Naive B cell (primary cell): ENCODE measurements around the gene LPIN2. TPM values are rescaled to one million over a fixed set of nuclear protein-coding genes. Genes with fewer than 3 reads are reported as not detected.
"Not testable (repeated sequence)": the region's sequence is repeated elsewhere in the genome, so short reads cannot be mapped to it uniquely, and the experiment has no call there.

ENCODE experiments used
- ATAC-seq, 2 donors: fragments of 150-1000 bp; cut with Tn5 transposase; 2 replicates each; pipeline ENCODE4 v1.10.0; 2021; ENCODE audit warnings: low read depth in 2 of 2, mild to moderate bottlenecking in 2 of 2, moderate library complexity in 2 of 2
- DNase-seq: peaks from one replicate; pipeline ENCODE4 v3.0.0; 2022
- H3K27ac Mint-ChIP-seq, 6 donors: one replicate each; pipeline ENCODE4 v1.8.0; 2020 to 2022; ENCODE audit warnings: mild to moderate bottlenecking in 6 of 6, mixed read lengths in 6 of 6, moderate library complexity in 5 of 6, inconsistent platforms in 2 of 6
- H3K27me3 Mint-ChIP-seq, 3 donors: one replicate each; pipeline ENCODE4 v1.8.0; 2021 to 2022; ENCODE audit warnings: mixed read lengths in 3 of 3, mild to moderate bottlenecking in 1 of 3
- H3K36me3 Mint-ChIP-seq, 2 donors: one replicate each; pipeline ENCODE4 v1.8.0; 2020 to 2022; ENCODE audit warnings: mixed read lengths in 2 of 2, inconsistent platforms in 1 of 2, mild to moderate bottlenecking in 1 of 2
- H3K4me1 Mint-ChIP-seq, 3 donors: one replicate each; pipeline ENCODE4 v1.8.0; 2020 to 2022; ENCODE audit warnings: mixed read lengths in 3 of 3, inconsistent platforms in 1 of 3, mild to moderate bottlenecking in 1 of 3, moderate library complexity in 1 of 3
- H3K4me3 Mint-ChIP-seq, 8 donors: one replicate each; pipeline ENCODE4 v1.8.0; 2020 to 2022; ENCODE audit warnings: mild to moderate bottlenecking in 8 of 8, mixed read lengths in 8 of 8, moderate library complexity in 8 of 8, inconsistent platforms in 2 of 8
- H3K9me3 Mint-ChIP-seq, 7 donors: one replicate each; pipeline ENCODE4 v1.8.0; 2020 to 2022; ENCODE audit warnings: mixed read lengths in 7 of 7, mild to moderate bottlenecking in 5 of 7, inconsistent platforms in 2 of 7, moderate library complexity in 1 of 7
- polyA plus RNA-seq, 6 donors: library from polyadenylated mRNA; unstranded; fragments of 300-500 nt; fragmentation: Illumina TruSeq; gene quantifications; one replicate each; pipeline ENCODE4 v1.2.3, GENCODE V29; 2021; ENCODE audit warnings: low read depth in 6 of 6

Gene LPIN2
- polyA plus RNA-seq, 6 donors from 2014 or later, result 1.6 to 15.4 (median 8.1) TPM

- H3K36me3 Mint-ChIP-seq, result no peaks in the 10 kb centered on the region
- ATAC-seq (no peak), DNase-seq (no peak)
- H3K9me3 Mint-ChIP-seq, result no peaks in the 10 kb centered on the region
- no peaks in the 10 kb centered on the region for H3K27me3 Mint-ChIP-seq
- no peak overlapping the region for H3K4me3 Mint-ChIP-seq
- peaks cover 11 to 13% (median 13%) of the 10 kb centered on the region in 3 donors for H3K4me1 Mint-ChIP-seq
- H3K27ac Mint-ChIP-seq, result peak overlapping the region in 3 of 6 donors; percentile 1 to 7 (median 2)
These were observed 27.2 kb upstream of the LPIN2 start for GRCh38 chr18:3040173-3040572.

DNA sequence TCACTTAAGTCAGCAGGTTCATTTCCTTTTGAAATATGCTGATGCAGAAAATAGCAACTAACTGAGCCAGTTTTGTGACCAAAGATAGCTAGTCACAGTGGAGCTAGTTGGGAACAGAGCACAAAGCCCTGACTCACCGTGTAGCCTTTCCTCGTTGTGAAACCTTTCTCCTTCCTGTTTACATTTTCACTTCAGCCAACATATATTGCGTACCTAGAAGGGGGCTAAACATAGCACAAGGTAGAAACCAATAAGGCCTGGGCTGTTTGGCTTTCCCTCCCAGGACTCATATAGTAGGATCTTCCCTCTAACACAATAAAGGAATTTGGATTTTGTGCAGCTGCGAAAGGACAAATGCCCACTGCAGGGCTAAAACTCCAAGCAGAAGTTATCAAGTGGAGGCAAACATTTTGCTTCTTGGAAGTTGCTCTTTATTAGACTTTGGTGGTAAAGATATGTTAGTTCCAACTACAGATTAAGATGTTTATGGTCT lies 24.5 kb upstream of the LPIN2 start:
- Mint-ChIP-seq H3K4me3 (peak overlapping the region in 2 of 8 donors; percentile 12 to 26), H3K27ac (peak overlapping the region in 2 of 6 donors; percentile 14 to 44)
- no peak for DNase-seq

GRCh38 chr18:3036108-3036507 lies 23.2 kb upstream of the LPIN2 start:
- H3K4me3 Mint-ChIP-seq, result no peak overlapping the region
- H3K27ac Mint-ChIP-seq, result no peak overlapping the region
- H3K4me1 Mint-ChIP-seq, result peaks cover 6 to 14% (median 8%) of the 10 kb centered on the region in 3 donors
- ATAC-seq, result no peak
- peaks cover 0 to 2% (median 0%) of the 10 kb centered on the region in 7 donors for H3K9me3 Mint-ChIP-seq
- H3K27me3 Mint-ChIP-seq, result no peaks in the 10 kb centered on the region
- DNase-seq, result no peak
- no peaks in the 10 kb centered on the region for H3K36me3 Mint-ChIP-seq

More for the DNA sequence above, 24.5 kb upstream of the LPIN2 start:
- peaks cover 6 to 9% (median 8%) of the 10 kb centered on the region in 3 donors for H3K4me1 Mint-ChIP-seq
- H3K9me3 Mint-ChIP-seq, result no peaks in the 10 kb centered on the region
- peak; percentile 82 for ATAC-seq
- no peaks in the 10 kb centered on the region for H3K36me3 Mint-ChIP-seq
- H3K27me3 Mint-ChIP-seq, result no peaks in the 10 kb centered on the region

DNA sequence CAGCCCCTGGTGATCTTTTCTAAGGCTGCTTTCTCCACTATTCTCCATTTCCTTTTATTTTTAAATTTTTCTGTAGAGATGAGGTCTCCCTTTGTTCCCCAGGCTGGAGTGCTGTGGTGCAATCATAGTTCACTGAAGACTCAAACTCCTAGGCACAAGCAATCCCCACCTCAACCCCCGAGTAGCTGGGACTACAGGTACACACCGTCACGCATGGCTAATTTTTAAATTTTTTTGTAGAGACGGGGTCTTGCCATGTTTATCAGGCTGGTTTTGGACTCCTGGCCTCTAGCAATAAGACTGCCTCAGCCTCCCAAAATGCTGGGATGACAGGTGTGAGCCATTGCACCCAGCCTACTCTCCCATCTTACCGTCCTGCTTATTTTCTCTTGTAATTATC lies 22.7 kb upstream of the LPIN2 start:
- no peak overlapping the region for H3K27ac Mint-ChIP-seq
- DNase-seq (no peak), ATAC-seq (no peak)
- H3K9me3 Mint-ChIP-seq, result peaks cover 0 to 2% (median 0%) of the 10 kb centered on the region in 7 donors
- H3K4me1 Mint-ChIP-seq, result peaks cover 6 to 14% (median 8%) of the 10 kb centered on the region in 3 donors
- peak overlapping the region in 1 of 8 donors; percentile 37 for H3K4me3 Mint-ChIP-seq
- no peaks in the 10 kb centered on the region for H3K27me3 Mint-ChIP-seq
- H3K36me3 Mint-ChIP-seq, result no peaks in the 10 kb centered on the region

GRCh38 chr18:3032721-3033120 lies 19.8 kb upstream of the LPIN2 start:
- Mint-ChIP-seq H3K4me3 (no peak overlapping the region), H3K27me3 (no peaks in the 10 kb centered on the region), H3K4me1 (peaks cover 5 to 10% (median 6%) of the 10 kb centered on the region in 3 donors), H3K27ac (peak overlapping the region in 2 of 6 donors; percentile 18 to 63), H3K9me3 (peaks cover 0 to 2% (median 0%) of the 10 kb centered on the region in 7 donors), H3K36me3 (no peaks in the 10 kb centered on the region)
- DNase-seq (no peak), ATAC-seq (no peak)

DNA sequence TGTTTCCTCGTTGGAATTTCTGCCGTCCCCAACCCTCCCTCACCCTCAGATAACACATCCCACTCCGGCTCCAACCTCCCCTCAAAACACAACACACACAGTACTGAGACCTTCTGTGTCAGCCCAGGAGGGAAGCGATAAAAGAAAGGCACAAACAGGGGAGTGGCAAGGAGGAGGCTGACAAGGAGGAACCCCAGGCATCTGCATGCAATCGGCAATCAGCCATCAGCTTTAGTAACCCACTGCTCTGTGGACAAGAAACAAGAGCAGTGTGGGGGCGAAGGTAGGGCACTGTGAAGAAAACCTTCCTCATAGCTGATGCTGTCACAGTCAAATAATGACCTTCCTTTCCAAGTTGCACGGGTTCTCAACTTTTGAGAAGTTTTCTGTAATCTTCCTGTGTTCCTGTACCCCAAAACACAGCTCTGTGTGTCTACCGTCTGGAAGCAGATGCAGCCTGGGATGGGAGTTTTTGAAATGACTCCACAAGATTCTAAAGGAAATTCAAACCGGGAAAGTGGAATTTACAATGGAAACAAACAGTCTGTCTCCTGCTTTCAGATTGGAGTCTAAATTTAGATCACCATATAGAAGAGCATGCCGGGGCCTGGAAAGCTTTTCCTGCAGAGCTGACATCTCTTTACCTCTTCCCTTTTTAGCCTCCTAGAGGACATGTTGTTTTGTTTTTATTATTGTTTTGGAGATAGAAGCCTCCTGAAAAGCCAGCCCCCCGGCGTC lies 16.4 kb upstream of the LPIN2 start:
- Mint-ChIP-seq H3K27me3 (no peaks in the 10 kb centered on the region), H3K36me3 (no peaks in the 10 kb centered on the region), H3K4me3 (no peak overlapping the region), H3K4me1 (peaks cover 0 to 5% (median 0%) of the 10 kb centered on the region in 3 donors), H3K9me3 (peaks cover 0 to 2% (median 0%) of the 10 kb centered on the region in 7 donors), H3K27ac (peak overlapping the region in 2 of 6 donors; percentile 7 to 9)
- no peak for ATAC-seq
- DNase-seq, result no peak

DNA sequence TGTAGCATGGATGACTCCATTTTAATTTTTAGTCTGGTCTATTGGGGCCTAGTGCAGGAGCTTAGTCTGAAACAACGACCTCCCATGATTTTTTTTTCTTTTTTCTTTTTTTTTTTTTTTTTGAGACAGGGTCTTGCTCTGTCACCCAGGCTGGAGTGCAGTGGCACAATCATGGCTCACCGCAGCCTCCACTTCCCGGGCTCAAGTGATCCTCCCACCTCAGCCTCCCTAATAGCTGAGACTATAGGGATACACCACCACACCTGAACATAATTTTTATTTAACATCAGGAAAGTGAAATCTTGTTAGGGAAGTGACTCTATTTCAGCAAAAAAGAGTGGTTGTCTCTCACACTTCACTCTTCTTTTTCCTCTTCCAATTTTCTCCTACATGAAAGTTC lies 15.2 kb upstream of the LPIN2 start:
- H3K27me3 Mint-ChIP-seq, H3K4me3 Mint-ChIP-seq, ATAC-seq, DNase-seq, H3K9me3 Mint-ChIP-seq, H3K36me3 Mint-ChIP-seq, H3K4me1 Mint-ChIP-seq: not testable (repeated sequence)
- H3K27ac Mint-ChIP-seq, result peak overlapping the region in 1 of 6 donors; percentile 41

DNA sequence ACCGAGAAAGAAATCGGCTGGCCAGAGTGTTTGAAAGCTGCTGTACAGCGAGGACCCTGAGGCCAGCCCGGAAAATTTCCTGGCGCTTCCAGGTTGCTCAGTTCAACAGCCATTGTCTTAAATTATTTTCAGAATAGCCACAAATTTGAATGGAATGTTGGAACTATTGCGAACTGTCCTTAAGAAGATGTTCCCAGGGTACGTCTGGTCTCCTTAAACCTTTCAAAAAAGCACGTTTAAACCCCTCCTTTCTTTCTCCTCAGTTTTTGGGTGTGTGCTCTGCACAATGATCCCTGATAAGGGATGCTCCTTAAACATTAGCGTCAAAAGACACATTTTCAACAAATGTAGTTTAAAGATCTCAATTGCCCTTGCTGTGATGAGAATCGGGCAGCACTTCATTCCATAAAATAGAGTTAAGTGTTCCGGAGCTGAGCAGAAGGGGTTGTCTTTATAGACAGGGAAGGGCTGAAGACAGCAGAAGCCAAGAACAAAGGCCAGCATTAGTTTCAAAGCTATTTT lies 14.5 kb upstream of the LPIN2 start:
- no peak for ATAC-seq
- Mint-ChIP-seq H3K9me3 (peaks cover 0 to 5% (median 0%) of the 10 kb centered on the region in 7 donors), H3K27me3 (no peaks in the 10 kb centered on the region), H3K27ac (no peak overlapping the region), H3K4me1 (peaks cover 0 to 5% (median 0%) of the 10 kb centered on the region in 3 donors), H3K4me3 (no peak overlapping the region), H3K36me3 (no peaks in the 10 kb centered on the region)
- DNase-seq, result no peak

DNA sequence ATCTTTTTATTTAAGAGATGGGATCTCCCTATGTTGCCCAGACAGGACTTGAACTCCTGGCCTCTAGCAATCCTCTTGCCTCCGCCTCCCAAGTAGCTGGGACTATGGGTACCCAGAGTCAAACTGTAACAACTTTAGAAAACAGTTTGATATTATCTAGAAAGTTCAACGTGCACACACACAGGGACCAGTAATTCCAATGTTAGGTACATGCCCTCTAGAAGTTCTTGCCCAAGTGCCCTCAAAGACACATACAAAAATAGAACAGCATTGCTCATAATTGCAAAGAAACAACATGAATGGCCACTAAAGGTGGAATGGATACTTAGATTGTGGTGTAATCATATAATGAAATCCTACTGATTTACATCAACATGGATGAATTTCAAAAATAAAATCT lies 12.6 kb upstream of the LPIN2 start:
- ATAC-seq, result no peak
- Mint-ChIP-seq H3K9me3 (peaks cover 0 to 3% (median 0%) of the 10 kb centered on the region in 7 donors), H3K27me3 (no peaks in the 10 kb centered on the region), H3K4me1 (no peaks in the 10 kb centered on the region), H3K27ac (no peak overlapping the region), H3K36me3 (no peaks in the 10 kb centered on the region), H3K4me3 (no peak overlapping the region)
- no peak for DNase-seq

- H3K4me3 Mint-ChIP-seq, DNase-seq, ATAC-seq, H3K9me3 Mint-ChIP-seq, H3K27me3 Mint-ChIP-seq, H3K4me1 Mint-ChIP-seq, H3K36me3 Mint-ChIP-seq: not testable (repeated sequence)
- H3K27ac Mint-ChIP-seq, result peak overlapping the region in 1 of 6 donors; percentile 53
These were observed 10.7 kb upstream of the LPIN2 start for GRCh38 chr18:3023603-3024002.

- Mint-ChIP-seq H3K27me3 (no peaks in the 10 kb centered on the region), H3K4me3 (peak overlapping the region; percentile 56 to 92 (median 84)), H3K27ac (peak overlapping the region; percentile 80 to 95 (median 90)), H3K36me3 (no peaks in the 10 kb centered on the region), H3K9me3 (no peaks in the 10 kb centered on the region), H3K4me1 (peaks cover 39 to 58% (median 47%) of the 10 kb centered on the region in 3 donors)
- ATAC-seq, result peak; percentile 21 to 29
- peak; percentile 60 for DNase-seq
These were observed 3.8 kb upstream of the LPIN2 start for GRCh38 chr18:3016585-3017297.

GRCh38 chr18:3015851-3016250 lies 2.9 kb upstream of the LPIN2 start:
- no peak for ATAC-seq

GRCh38 chr18:3015204-3015592 lies 2.3 kb upstream of the LPIN2 start:
- peak overlapping the region in 5 of 6 donors; percentile 86 to 95 (median 93) for H3K27ac Mint-ChIP-seq
- ATAC-seq (no peak), DNase-seq (no peak)
- peak overlapping the region in 6 of 8 donors; percentile 56 to 92 (median 86) for H3K4me3 Mint-ChIP-seq
- H3K9me3 Mint-ChIP-seq, result no peaks in the 10 kb centered on the region
- no peaks in the 10 kb centered on the region for H3K36me3 Mint-ChIP-seq
- H3K4me1 Mint-ChIP-seq, result peaks cover 42 to 68% (median 57%) of the 10 kb centered on the region in 3 donors
- no peaks in the 10 kb centered on the region for H3K27me3 Mint-ChIP-seq

More at GRCh38 chr18:3015851-3016250, 2.9 kb upstream of the LPIN2 start:
- peak overlapping the region; percentile 56 to 92 (median 84) for H3K4me3 Mint-ChIP-seq
- DNase-seq, result no peak
- peak overlapping the region; percentile 72 to 95 (median 91) for H3K27ac Mint-ChIP-seq
- H3K4me1 Mint-ChIP-seq, result peaks cover 42 to 65% (median 56%) of the 10 kb centered on the region in 3 donors
- H3K36me3 Mint-ChIP-seq, result no peaks in the 10 kb centered on the region
- no peaks in the 10 kb centered on the region for H3K27me3 Mint-ChIP-seq
- H3K9me3 Mint-ChIP-seq, result no peaks in the 10 kb centered on the region
